Erythroblast (primary cell): Measurements from ENCODE around the gene NMNAT2.

Experiments used
- GATA1 ChIP-seq: IDR thresholded peaks from 2 replicates; pipeline ENCODE4 v1.6.1; 2011; ENCODE audit warnings: low read depth, mild to moderate bottlenecking, control low read depth, low read length, moderate library complexity
- POLR2A ChIP-seq: IDR thresholded peaks from 2 replicates; pipeline ENCODE4 v1.6.1; 2011; ENCODE audit warnings: mild to moderate bottlenecking, low read length

DNA sequence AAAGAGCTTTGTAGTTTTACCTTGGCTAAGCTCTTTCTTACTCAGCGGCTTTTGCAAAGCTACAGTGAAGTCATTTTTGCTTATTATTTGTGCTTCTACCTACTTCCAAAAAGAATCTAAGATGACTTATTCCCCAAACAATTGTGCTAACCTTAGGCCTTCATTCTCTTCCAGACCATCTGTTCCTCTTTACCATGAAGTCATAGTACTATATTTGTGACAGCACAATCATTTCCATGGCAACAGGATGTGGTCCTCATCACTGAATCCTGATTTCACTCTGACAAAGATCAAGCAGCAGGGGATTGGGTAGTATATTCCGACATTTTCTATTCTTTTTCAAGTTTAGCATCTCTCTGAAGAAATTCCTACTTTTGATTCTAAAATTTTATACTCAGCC is 24.8 kb upstream of the NMNAT2 start:
- TF ChIP-seq POLR2A (no peak), GATA1 (no peak)
